Measurements from ENCODE around the gene TSPAN16. TPM values are rescaled to one million over a fixed set of nuclear protein-coding genes. Genes with fewer than 3 reads are reported as not detected.

Gene TSPAN16
- total and polyA plus RNA-seq, 2 of the 13 experiments (the other 11 are each of a cell fraction or from before 2014, with no cell fraction given) = not detected

GRCh38 chr19:11268783-11269267, 27.1 kb upstream of the TSPAN16 start (continued):
- TF ChIP-seq ZNF362 (CRISPR knock-in tag; IDR thresholded peaks at IDR 0.05; ENCODE audit: borderline replicate concordance) (peak; percentile 56; the same call in 1 of the 2 replicates), IRF9 (CRISPR knock-in tag; IDR thresholded peaks at IDR 0.05; ENCODE audit: borderline replicate concordance) (0 out of 2 replicates have a peak, but pooled peaks have one; percentile 28), KLF13 (CRISPR knock-in tag; IDR thresholded peaks at IDR 0.05) (no peak), ETV6 (CRISPR knock-in tag; conservative IDR thresholded peaks at IDR 0.05) (no peak), ZNF878 (CRISPR knock-in tag; IDR thresholded peaks at IDR 0.05) (no peak), THRA (CRISPR knock-in tag; IDR thresholded peaks at IDR 0.05; ENCODE audit: borderline replicate concordance) (no peak), DR1 (CRISPR knock-in tag; IDR thresholded peaks at IDR 0.05) (no peak), ZNF83 (CRISPR knock-in tag; IDR thresholded peaks at IDR 0.05; ENCODE audit: borderline replicate concordance) (no peak), ZFY (CRISPR knock-in tag; IDR thresholded peaks at IDR 0.05) (peak; percentile 42; the same call in 1 of the 2 replicates), ZNF446 (CRISPR knock-in tag; IDR thresholded peaks at IDR 0.05) (no peak), NFKBIZ (CRISPR knock-in tag; IDR thresholded peaks at IDR 0.05) (no peak), FOSL2 (CRISPR knock-in tag; IDR thresholded peaks at IDR 0.05) (no peak), TIGD3 (CRISPR knock-in tag; IDR thresholded peaks at IDR 0.05; ENCODE audit: borderline replicate concordance) (no peak), NCOA2 (CRISPR knock-in tag; IDR thresholded peaks at IDR 0.05) (0 out of 2 replicates have a peak, but pooled peaks have one; percentile 10), HMG20A (CRISPR knock-in tag; IDR thresholded peaks at IDR 0.05; ENCODE audit: borderline replicate concordance) (0 out of 2 replicates have a peak, but pooled peaks have one; percentile 10), ZNF382 (CRISPR knock-in tag; IDR thresholded peaks at IDR 0.05; ENCODE audit: borderline replicate concordance) (no peak), KDM4B (CRISPR knock-in tag; IDR thresholded peaks at IDR 0.05) (no peak), SAP130 (CRISPR knock-in tag; IDR thresholded peaks at IDR 0.05; ENCODE audit: low read depth) (peak; percentile 67), ZNF33A (CRISPR knock-in tag; IDR thresholded peaks at IDR 0.05; ENCODE audit: borderline replicate concordance) (no peak), MED13 (CRISPR knock-in tag; IDR thresholded peaks at IDR 0.05) (no peak), MIXL1 (CRISPR knock-in tag; IDR thresholded peaks at IDR 0.05) (no peak), RNF2 (conservative IDR thresholded peaks at IDR 0.05; ENCODE audit: low read depth) (no peak)
- TF ChIP-seq, protein P1, sequence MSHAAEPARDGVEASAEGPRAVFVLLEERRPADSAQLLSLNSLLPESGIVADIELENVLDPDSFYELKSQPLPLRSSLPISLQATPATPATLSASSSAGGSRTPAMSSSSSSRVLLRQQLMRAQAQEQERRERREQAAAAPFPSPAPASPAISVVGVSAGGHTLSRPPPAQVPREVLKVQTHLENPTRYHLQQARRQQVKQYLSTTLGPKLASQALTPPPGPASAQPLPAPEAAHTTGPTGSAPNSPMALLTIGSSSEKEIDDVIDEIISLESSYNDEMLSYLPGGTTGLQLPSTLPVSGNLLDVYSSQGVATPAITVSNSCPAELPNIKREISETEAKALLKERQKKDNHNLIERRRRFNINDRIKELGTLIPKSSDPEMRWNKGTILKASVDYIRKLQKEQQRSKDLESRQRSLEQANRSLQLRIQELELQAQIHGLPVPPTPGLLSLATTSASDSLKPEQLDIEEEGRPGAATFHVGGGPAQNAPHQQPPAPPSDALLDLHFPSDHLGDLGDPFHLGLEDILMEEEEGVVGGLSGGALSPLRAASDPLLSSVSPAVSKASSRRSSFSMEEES (CRISPR knock-in tag; IDR thresholded peaks at IDR 0.05) = no peak
- TF ChIP-seq, protein P2, sequence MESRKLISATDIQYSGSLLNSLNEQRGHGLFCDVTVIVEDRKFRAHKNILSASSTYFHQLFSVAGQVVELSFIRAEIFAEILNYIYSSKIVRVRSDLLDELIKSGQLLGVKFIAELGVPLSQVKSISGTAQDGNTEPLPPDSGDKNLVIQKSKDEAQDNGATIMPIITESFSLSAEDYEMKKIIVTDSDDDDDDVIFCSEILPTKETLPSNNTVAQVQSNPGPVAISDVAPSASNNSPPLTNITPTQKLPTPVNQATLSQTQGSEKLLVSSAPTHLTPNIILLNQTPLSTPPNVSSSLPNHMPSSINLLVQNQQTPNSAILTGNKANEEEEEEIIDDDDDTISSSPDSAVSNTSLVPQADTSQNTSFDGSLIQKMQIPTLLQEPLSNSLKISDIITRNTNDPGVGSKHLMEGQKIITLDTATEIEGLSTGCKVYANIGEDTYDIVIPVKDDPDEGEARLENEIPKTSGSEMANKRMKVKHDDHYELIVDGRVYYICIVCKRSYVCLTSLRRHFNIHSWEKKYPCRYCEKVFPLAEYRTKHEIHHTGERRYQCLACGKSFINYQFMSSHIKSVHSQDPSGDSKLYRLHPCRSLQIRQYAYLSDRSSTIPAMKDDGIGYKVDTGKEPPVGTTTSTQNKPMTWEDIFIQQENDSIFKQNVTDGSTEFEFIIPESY (CRISPR knock-in tag; IDR thresholded peaks at IDR 0.05) = no peak
